ENCODE measurements around the gene STARD7. TPM values are rescaled to one million over a fixed set of nuclear protein-coding genes. Genes with fewer than 3 reads are reported as not detected.

STARD7 gene
- polyA plus RNA-seq, 1 donor (not counting 4 experiments of a cell fraction or from before 2014, with no cell fraction given): 73.4 TPM

GRCh38 chr2:96152304-96153161, 56.1 kb downstream of the STARD7 start:
- Histone ChIP-seq H3K27me3 (ENCODE audit: control insufficient read depth, extremely low read depth, insufficient read depth, low read length) (peaks cover 17% of the 10 kb centered on the region), H3K79me2 (ENCODE audit: control insufficient read depth, insufficient read depth, low read length) (no peaks in the 10 kb centered on the region), H3K9me1 (ENCODE audit: control insufficient read depth, extremely low read depth, insufficient read depth, low read length) (no peaks in the 10 kb centered on the region), H3K4me1 (ENCODE audit: control insufficient read depth, extremely low read depth, insufficient read depth, low read length) (peaks cover 12% of the 10 kb centered on the region), H3K9me3 (ENCODE audit: control insufficient read depth, low read depth, low read length) (no peaks in the 10 kb centered on the region), H3K4me2 (ENCODE audit: control insufficient read depth, extremely low read depth, insufficient read depth, low read depth, low read length) (no peak overlapping the region), H4K20me1 (ENCODE audit: control insufficient read depth, extremely low read depth, insufficient read depth, low read length) (no peaks in the 10 kb centered on the region), H3K27ac (ENCODE audit: control insufficient read depth, insufficient read depth, low read length) (no peak overlapping the region), H3K9ac (ENCODE audit: control insufficient read depth, extremely low read depth, insufficient read depth, low read length) (no peak overlapping the region), H3K36me3 (ENCODE audit: control insufficient read depth in 2 of 2, extremely low read depth in 1 of 2, insufficient read depth in 2 of 2, low read length in 2 of 2) (no peaks in the 10 kb centered on the region), H2AFZ (ENCODE audit: control insufficient read depth, low read length) (no peak overlapping the region), H3K4me3 (ENCODE audit: control insufficient read depth in 2 of 3, extremely low read depth in 1 of 3, insufficient read depth in 2 of 3, low read depth in 1 of 3, low read length in 3 of 3) (no peak overlapping the region)
- DNase-seq (ENCODE audit: low read depth, low spot score): no peak
- no peak for TF ChIP-seq EZH2 (IDR thresholded peaks at IDR 0.05; ENCODE audit: low read length)
- TF ChIP-seq CTCF (optimal IDR thresholded peaks at IDR 0.05 in 1 of 3, IDR thresholded peaks at IDR 0.05 in 1 of 3, conservative IDR thresholded peaks at IDR 0.05 in 1 of 3; ENCODE audit: extremely low read depth in 1 of 3, insufficient read depth in 2 of 3, low read length in 3 of 3): no peak
- dilution Hi-C loops (cut with MboI; ENCODE audit: extremely low pct_ligation_motif_present, low sequenced_read_pairs): no loop called here
- FAIRE-seq: no peak

- Histone ChIP-seq H3K9me3 (ENCODE audit: control insufficient read depth, low read depth, low read length) (no peaks in the 10 kb centered on the region), H3K27ac (ENCODE audit: control insufficient read depth, insufficient read depth, low read length) (no peak overlapping the region), H3K4me1 (ENCODE audit: control insufficient read depth, extremely low read depth, insufficient read depth, low read length) (peaks cover 20% of the 10 kb centered on the region), H3K27me3 (ENCODE audit: control insufficient read depth, extremely low read depth, insufficient read depth, low read length) (peaks cover 9% of the 10 kb centered on the region), H3K4me2 (ENCODE audit: control insufficient read depth, extremely low read depth, insufficient read depth, low read depth, low read length) (no peak overlapping the region), H3K79me2 (ENCODE audit: control insufficient read depth, insufficient read depth, low read length) (no peaks in the 10 kb centered on the region), H3K9ac (ENCODE audit: control insufficient read depth, extremely low read depth, insufficient read depth, low read length) (no peak overlapping the region), H3K36me3 (ENCODE audit: control insufficient read depth in 2 of 2, extremely low read depth in 1 of 2, insufficient read depth in 2 of 2, low read length in 2 of 2) (no peaks in the 10 kb centered on the region), H4K20me1 (ENCODE audit: control insufficient read depth, extremely low read depth, insufficient read depth, low read length) (no peaks in the 10 kb centered on the region), H3K4me3 (ENCODE audit: control insufficient read depth in 2 of 3, extremely low read depth in 1 of 3, insufficient read depth in 2 of 3, low read depth in 1 of 3, low read length in 3 of 3) (no peak overlapping the region), H3K9me1 (ENCODE audit: control insufficient read depth, extremely low read depth, insufficient read depth, low read length) (no peaks in the 10 kb centered on the region), H2AFZ (ENCODE audit: control insufficient read depth, low read length) (no peak overlapping the region)
- DNase-seq (ENCODE audit: low read depth, low spot score) (no peak), FAIRE-seq (no peak)
- no peak for TF ChIP-seq CTCF (optimal IDR thresholded peaks at IDR 0.05 in 1 of 3, IDR thresholded peaks at IDR 0.05 in 1 of 3, conservative IDR thresholded peaks at IDR 0.05 in 1 of 3; ENCODE audit: extremely low read depth in 1 of 3, insufficient read depth in 2 of 3, low read length in 3 of 3)
- TF ChIP-seq EZH2 (IDR thresholded peaks at IDR 0.05; ENCODE audit: low read length): no peak
- dilution Hi-C loops (cut with MboI; ENCODE audit: extremely low pct_ligation_motif_present, low sequenced_read_pairs): no loop called here
These were observed 56.9 kb downstream of the STARD7 start for GRCh38 chr2:96151595-96152303.
